HL-60/S4 (cell line): ENCODE results near the gene CELF2.

Experiments used
- in situ Hi-C: fragments of 300-500 bp; cut with MboI; formaldehyde crosslinking; loops from 2 replicates; pipeline ENCODE4 v1.14.3; 2022; ENCODE audit warnings: low sequenced_read_pairs

The CELF2 gene

DNA sequence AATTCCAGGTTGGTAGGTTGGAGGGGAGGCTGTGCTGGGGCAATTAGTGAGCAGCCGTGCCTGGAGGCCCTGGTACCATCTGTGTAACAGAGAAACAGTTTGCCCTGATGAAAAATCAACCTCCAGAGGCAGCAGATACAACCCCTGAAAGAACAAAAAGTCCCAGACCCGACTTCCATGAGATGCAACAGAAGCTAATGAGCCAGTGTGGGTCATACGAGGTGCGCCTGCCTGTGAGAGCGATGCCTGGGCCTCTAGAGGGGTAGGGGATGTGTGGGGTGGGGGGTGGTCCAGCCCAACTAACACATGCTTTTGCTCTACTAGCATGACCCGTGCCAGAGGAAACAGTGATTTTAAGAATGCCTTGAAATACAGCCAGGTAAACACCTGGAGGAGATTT, 39.3 kb downstream of the CELF2 start:
- in situ Hi-C loops, result no loop called here

DNA sequence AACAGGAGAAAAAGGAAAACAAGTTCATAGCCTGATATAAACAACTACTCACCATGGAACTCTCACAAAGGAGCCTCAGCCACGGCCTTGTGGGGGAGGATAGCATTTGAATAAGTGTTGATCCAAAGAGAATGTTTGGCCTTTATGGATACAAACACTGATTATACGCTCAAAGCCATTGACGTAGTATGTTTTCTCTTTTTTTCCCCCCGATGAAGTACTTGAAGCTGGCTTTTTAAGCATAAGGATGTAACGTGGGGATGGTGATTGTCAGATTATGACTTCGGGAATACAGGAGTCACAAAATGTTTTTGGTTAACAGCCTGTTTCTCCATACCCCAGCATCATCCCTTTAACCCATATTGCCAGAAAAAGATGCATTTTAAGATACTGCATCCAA, 39.8 kb downstream of the CELF2 start:
- in situ Hi-C loops, result no loop called here

DNA sequence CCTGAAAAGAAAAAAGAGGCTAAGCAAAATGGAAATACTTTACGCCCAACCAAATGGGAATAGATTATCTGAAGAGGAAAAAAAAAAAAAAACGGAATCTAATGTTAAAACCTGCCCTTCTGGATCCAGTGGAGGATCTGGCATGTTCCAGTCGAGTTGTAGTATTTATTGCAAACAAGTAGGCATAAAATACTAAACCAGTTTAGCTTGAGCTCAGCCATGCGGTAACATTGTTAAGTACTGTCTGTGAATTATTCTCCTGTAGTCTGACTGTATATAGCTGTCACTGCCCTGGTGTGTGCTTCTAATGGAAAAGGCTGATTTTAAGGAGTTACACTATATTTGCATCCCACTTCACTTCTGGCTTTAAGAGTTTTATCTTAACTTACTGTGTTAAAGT, 40.3 kb downstream of the CELF2 start:
- in situ Hi-C loops, result no loop called here

- in situ Hi-C loops, result no loop called here
These were observed 41.3 kb downstream of the CELF2 start for GRCh38 chr10:11058965-11059364.

DNA sequence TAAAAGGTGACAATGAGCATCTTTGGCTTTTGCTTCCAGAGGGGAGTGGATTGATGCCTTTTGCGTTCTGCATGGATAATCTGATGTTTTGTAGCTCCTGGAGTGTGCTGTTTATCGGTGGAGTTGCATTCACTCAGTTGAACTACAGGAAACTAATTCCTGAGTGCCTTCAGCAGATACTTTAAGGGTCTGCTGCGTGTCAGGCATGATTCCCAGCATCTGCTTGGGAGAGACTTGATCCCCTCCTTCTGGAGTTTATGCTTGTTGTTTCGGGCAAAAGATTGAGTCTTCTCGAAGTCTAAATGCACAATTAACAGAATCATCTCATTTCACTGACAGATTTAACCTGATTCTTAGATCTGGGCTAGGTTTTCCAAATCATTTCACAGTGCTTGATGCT, 46.2 kb downstream of the CELF2 start:
- in situ Hi-C loops, result no loop called here

DNA sequence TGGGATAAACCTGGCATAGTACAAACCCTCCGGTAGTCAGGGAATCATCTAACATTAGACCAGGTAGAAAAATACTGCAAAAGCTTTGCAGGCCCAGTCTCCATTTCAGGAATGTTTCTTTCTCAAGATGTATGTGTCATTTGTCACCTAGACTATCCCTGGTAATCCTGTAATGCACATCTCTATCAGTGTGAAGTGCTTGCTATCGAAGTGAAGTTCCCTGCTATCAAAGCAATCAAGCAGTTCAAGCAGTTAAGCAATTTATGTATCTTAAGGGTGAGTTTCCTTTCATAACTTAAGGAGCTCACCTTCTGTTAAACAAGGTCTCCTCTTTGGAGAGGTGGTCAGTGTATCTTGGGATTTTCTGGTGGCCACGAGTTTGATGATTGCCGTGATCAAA, 47.2 kb downstream of the CELF2 start:
- in situ Hi-C loops, result no loop called here

GRCh38 chr10:11065567-11065966, 47.9 kb downstream of the CELF2 start:
- in situ Hi-C loops, result no loop called here

- in situ Hi-C loops, result no loop called here
These were observed 48.8 kb downstream of the CELF2 start for GRCh38 chr10:11066520-11066919.

- in situ Hi-C loops, result no loop called here
These were observed 51.4 kb downstream of the CELF2 start for GRCh38 chr10:11068861-11069633.

DNA sequence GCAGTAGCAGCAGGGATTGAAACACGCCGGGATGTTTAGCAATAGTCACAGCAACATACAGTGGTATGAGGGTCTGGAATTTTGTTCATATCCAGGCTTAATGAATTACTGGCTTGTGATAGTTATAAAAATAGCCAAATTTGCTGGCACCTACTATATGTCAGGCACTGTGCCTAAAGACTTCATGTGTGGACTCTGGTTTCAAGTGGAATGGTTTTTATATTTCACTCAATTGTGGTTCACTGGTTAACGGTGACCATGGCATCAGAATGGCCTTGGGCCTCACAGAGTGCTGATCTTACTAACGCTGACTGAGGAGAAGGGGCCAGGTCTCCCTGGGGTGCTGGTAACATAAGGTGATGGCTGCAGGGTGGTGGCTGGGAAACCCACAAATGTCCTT, 55.7 kb downstream of the CELF2 start:
- in situ Hi-C loops, result no loop called here

DNA sequence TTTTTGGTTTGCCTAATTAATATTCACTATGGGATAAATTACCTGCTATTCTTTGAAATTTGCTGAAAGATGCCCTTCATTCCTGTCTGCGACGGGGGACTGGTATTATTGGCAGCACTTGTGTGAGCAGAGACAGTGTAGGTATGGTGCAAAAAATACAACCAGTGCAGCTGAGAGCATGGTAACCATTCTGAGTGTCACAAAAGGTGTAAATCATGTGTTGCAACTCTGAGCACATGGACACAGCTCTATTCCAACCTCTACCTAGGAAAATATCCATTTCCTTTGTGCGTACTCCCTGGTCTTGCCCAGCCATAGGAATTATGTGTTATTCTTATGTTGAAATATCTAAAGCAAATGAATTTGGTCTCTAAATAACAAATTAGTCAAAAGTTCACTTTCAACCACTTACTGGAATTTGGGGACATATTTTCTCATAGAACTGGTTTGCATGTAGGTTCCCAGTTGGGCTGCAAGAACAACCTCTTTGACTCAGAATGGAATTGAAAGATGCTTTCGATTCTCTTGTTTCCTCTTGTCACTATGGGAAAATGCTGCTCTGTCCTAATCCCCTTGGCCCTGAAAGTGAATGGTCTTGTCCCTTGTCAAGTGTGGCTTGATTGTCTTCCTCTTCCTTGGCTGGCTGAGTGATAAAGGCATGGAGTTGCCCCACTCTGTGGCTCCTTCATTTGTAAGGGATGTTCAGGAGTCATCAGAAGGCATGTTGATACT, 57.0 kb downstream of the CELF2 start:
- in situ Hi-C loops, result no loop called here

GRCh38 chr10:11076221-11076620, 58.5 kb downstream of the CELF2 start:
- in situ Hi-C loops, result no loop called here

DNA sequence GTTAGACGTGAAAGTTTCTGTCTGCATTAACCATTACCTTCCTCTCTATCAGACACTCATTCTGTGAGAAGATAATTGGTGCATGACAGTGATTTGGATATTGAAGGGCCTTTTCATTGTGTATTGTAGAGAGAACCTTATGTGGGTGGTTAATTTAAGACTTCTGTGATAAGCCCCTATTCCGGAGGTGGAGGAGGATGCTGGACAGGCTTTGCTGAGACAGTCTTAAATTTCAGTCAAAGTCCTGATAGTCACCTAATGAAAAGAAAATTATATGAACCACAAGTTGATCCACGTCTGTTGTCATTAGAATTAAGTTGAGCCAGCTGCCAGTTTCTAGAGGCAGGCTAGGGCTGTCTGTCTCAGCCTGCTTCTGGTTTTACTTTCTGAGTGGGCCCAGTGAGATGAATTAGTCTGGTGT, 62.9 kb downstream of the CELF2 start:
- in situ Hi-C loops, result no loop called here

DNA sequence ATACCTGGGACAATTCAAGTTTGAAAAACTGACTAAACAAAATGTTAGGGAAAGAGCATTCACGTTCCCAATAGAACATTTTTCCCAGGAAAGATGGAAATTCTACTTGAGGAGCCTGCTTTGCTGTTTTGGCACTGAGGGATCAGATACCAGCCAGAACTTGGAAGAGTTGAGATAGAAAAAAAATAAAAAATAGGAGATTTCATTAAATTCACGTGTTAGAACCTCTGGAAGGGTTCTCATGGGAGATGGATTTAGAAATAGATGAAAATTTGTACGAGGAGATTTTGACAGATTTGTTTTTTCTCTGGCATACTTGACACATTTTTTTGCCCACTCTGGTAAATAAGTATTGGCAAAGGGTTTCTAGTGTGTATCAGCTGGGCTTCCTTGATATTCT, 63.7 kb downstream of the CELF2 start:
- in situ Hi-C loops, result no loop called here

GRCh38 chr10:11082526-11082925, 64.9 kb downstream of the CELF2 start:
- in situ Hi-C loops, result no loop called here

GRCh38 chr10:11083051-11083450, 65.4 kb downstream of the CELF2 start:
- in situ Hi-C loops, result no loop called here

DNA sequence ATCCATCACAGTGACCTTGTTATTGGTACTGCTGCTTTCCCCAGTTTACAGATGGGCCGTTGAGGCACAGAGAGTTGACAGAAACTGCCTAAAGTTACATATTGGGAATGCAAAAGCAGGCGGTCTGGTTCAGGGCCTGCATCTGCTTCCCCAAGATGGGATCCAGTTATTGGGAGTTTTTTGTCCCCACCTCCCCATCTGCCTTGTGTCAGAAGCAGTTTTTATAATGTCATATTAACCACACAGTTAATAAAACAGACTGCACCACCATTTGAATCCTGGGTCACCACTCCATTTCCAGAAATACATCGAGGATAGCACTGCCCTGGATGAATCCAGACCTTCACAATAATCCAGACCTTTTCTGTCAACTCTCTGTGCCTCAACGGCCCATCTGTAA, 67.9 kb downstream of the CELF2 start:
- in situ Hi-C loops, result no loop called here

DNA sequence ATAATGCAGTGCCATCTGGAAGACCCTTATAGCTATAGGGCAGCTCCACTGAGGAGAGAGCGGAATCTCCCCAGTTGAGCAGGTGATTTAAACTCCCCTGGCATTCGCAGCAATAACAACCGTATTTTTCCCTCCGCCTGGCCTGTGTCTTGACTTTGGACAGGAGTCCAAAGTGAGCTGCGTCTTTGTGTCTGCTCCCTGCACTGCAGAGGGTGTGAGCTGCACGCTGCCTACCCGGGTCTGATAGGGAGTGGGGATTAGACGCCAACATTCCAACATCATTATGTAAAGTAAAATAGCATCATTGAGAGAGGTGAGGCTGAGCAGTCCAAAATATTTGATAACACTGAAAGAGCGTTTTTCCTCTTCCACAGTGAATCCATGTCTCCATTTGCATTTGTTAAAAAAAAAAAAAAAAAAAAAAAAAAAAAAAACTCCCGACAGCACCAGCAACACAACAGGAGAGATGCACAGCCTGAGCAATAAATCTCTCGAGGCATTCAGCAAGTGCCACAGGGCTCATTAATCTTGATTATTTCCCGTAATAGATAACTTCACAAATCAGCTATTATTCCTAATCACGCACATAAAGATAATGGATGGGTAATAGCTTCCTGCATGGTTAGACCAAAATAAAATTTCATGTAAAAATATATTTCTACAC, 68.6 kb downstream of the CELF2 start:
- in situ Hi-C loops, result no loop called here

- in situ Hi-C loops, result no loop called here
These were observed 69.7 kb downstream of the CELF2 start for GRCh38 chr10:11087372-11087771.

DNA sequence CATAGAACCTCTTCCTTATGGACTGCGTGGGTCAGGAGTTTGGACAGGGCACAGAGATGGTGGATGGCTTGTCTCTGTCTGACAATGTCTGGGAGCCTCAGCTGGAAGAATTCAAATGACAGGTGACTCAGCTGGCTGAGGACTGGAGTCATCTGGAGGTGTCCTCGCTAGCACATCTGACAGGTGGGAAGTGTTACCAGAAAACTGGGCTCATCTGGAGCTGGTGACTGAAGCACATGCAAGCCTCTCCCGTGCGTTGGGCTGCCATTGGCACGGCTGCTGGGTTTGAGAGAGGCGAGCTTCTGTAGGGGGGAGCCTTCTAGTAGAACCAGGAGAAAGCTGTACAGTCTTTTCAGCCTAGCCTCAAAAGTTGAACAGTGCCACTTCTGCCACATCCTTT, 71.0 kb downstream of the CELF2 start:
- in situ Hi-C loops, result no loop called here

DNA sequence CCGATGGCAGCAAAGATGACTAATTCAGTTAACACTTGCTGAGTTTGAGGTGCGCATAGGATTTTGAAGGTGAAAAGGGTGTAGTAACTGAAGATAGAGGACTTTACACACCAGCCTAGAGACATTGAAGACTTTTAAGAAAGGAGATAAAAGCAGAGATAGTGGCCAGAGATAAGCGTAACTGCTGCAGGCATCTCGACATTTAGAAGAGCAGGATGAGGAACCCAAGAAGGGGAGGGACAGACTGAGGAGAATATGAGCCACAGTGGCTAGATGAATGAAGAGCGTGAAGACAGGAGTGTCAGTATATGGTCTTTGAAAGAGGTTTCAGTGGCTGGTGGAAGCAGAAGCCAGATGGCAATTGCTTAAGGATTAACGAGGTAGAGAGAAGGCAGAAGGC, 71.6 kb downstream of the CELF2 start:
- in situ Hi-C loops, result no loop called here

- in situ Hi-C loops, result no loop called here
These were observed 73.9 kb downstream of the CELF2 start for GRCh38 chr10:11091517-11092102.
